Sigmoid colon (tissue), 4 donors: ENCODE data around the gene ATOH8.

ENCODE experiments used
- CTCF ChIP-seq, 4 experiments: fragments of 450-650 bp in 3 of 4; fragments of 200-600 bp in 1 of 4; IDR thresholded peaks; one replicate each; pipeline ENCODE4 v1.5.1; 2016 to 2019; ENCODE audit warnings: antibody characterized with exemption in 4 of 4, mild to moderate bottlenecking in 3 of 4, moderate library complexity in 2 of 4
- POLR2A ChIP-seq, 2 donors: fragments of 450-650 bp; IDR thresholded peaks; one replicate each; pipeline ENCODE4 v1.6.1; 2016; ENCODE audit warnings: antibody characterized with exemption in 2 of 2, mild to moderate bottlenecking in 2 of 2, moderate library complexity in 2 of 2
- POLR2AphosphoS5 ChIP-seq, 4 donors: sonication (generic); formaldehyde crosslinking; IDR thresholded peaks; one replicate each; pipeline ENCODE4 v1.6.1; 2017; ENCODE audit warnings: antibody characterized with exemption in 4 of 4

GRCh38 chr2:85712849-85713612 is 40.8 kb upstream of the ATOH8 start:
- no peak for TF ChIP-seq POLR2A (IDR thresholded peaks at IDR 0.05)
- TF ChIP-seq CTCF (IDR thresholded peaks at IDR 0.05) = no peak
- peak in 1 of 4 donors; percentile 30 for TF ChIP-seq POLR2AphosphoS5 (IDR thresholded peaks at IDR 0.05)
